HG03103 (cell line): ENCODE data around the gene PRRC2A.
"Not testable (repeated sequence)": the region's sequence is repeated elsewhere in the genome, so short reads cannot be mapped to it uniquely, and the experiment has no call there.

Source experiments
- ATAC-seq: cut with Tn5 transposase; IDR thresholded peaks from one replicate; pipeline ENCODE4 v1.9.1; 2021; ENCODE audit warnings: low read depth; ENCODE audit not compliant: unreplicated experiment

PRRC2A gene

DNA sequence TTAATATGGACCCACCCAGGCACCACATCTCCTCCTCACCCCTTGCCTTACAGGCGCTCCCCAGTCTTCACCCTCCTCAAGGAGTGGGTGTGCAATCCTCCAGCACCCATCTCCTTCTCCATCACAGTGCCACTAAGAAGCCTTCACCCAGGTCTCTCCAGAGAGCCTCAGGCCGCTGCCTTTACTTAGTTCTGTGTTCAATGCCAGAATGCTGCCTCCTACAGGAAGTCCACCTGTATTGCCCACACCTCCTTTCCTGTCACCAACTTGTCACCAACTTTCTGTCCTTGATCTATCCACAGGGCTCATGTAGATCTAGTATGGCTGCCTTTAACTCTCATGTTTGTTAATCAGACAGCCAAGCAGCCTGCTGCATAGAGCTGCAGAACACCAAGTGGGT, 35.0 kb upstream of the PRRC2A start:
- no peak for ATAC-seq

DNA sequence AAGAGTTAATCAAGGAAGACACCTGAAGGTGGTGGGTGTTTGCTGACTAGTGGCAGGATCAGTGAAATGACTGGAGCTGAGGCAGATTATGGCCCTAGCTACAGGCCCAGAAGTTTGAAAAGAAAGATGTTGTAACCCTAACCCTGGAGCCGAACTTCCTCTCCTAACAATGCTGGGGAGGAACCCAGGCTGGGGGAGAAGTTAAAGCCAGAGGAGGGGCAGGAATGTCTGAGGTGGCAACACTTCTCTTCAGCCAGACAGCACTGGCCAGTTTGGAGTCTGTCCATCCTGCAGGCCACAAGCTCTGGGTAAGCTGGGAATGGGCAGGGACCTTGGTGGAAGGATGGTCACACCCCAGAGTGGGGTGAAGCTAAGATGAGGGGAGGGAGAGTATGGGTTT, 34.5 kb upstream of the PRRC2A start, which contains the start of gene LST1:
Gene LST1, plus strand, starts transcription at position 270 of the 400 bp plus-strand sequence. CDS start 1,023 bp downstream, outside the sequence.
- ATAC-seq: no peak

- ATAC-seq: no peak
Observed at GRCh38 chr6:31586599-31587281, 33.8 kb upstream of the PRRC2A start.

GRCh38 chr6:31587791-31588777, 32.4 kb upstream of the PRRC2A start:
- no peak for ATAC-seq

- no peak for ATAC-seq
Observed at GRCh38 chr6:31588871-31589650, 31.5 kb upstream of the PRRC2A start.

- not testable (repeated sequence) for ATAC-seq
Observed at GRCh38 chr6:31590691-31591090, 29.8 kb upstream of the PRRC2A start.

GRCh38 chr6:31592396-31592771, 28.1 kb upstream of the PRRC2A start:
- ATAC-seq: no peak

DNA sequence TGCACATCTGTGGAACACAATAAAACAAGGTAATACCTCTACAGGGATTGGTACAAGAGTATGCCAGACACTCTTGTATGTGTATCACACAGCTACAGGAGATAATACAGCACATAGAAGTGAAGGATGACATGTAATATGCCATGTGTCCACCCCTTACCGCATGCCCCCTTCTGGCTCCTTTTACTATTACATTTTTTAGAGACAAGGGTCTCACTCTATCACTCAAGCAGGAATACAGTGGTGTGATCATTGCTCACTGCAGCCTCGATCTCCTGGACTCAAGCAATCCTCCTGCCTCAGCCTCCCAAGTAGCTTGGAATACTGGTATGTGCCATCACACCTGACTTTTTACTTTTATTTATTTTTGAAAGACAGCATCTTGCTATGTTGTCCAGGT, 23.5 kb upstream of the PRRC2A start:
- no peak for ATAC-seq

- ATAC-seq: no peak
Observed at GRCh38 chr6:31607317-31607716, 13.2 kb upstream of the PRRC2A start.

GRCh38 chr6:31609519-31610406, 10.8 kb upstream of the PRRC2A start:
- no peak for ATAC-seq

DNA sequence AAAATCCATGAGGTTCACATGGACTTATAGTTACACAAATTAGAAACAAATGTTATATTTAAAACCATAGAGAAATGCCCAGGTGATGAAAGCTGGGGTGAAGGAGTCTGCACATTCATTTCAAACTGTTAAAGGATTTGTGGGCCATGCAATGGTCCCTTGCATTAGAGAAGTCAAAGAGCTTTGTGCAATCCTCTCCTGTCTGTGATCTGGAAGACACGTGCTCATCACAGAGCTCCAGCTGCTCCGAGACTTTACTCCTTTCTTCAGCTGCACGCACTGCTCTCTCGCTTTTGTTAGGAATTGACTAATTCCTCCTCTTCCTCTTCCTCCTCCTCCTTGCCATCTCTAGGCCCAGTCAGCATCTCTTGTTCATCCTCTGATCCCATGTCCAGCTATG, 9.5 kb upstream of the PRRC2A start:
- no peak for ATAC-seq

- ATAC-seq: no peak
Observed at GRCh38 chr6:31614075-31614619, 6.4 kb upstream of the PRRC2A start.

GRCh38 chr6:31614684-31615578, 5.6 kb upstream of the PRRC2A start, which contains the start of gene AIF1:
TSS of gene AIF1 (plus strand) at chr6:31615234. CDS start at chr6:31615330, 96 bp downstream.
- no peak for ATAC-seq

GRCh38 chr6:31615748-31616147, 4.8 kb upstream of the PRRC2A start:
- ATAC-seq: no peak

DNA sequence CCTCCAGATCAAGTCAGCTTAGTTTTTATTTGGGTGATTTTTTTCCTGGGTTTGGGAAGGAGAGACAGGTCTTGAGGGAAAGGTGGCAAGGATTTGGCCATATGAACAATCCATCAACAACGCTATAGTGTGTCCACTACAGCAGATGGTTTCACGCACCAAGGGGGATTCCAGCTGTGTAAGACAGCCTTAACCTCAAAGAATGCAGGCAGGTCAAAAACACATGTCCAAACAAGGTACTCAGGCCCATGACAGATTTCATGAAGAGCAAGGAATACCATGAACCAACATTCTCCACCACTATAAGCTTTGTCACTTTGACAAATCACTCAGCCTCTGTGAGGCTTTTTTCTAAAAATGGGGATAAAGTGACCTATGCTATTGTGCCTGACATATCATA, 3.5 kb upstream of the PRRC2A start:
- ATAC-seq: no peak

GRCh38 chr6:31619805-31620585, 520 bp upstream of the PRRC2A start:
- peak; percentile 66 for ATAC-seq

- ATAC-seq: no peak
Observed at GRCh38 chr6:31621320-31621939, 915 bp downstream of the PRRC2A start.
